Neural cell (in vitro differentiated cells): ENCODE data around the gene SEMA6C. TPM values are rescaled to one million over a fixed set of nuclear protein-coding genes. Genes with fewer than 3 reads are reported as not detected.
"Not testable (repeated sequence)": the region's sequence is repeated elsewhere in the genome, so short reads cannot be mapped to it uniquely, and the experiment has no call there.

Source experiments
- H2AFZ ChIP-seq: fragments of 200-600, 300-800 bp; sonication (generic), shearing (Covaris generic); 2 replicates; pipeline ENCODE4 v1.6.0; 2014; ENCODE audit warnings: low read depth, mild to moderate bottlenecking, antibody characterized with exemption, low read length, moderate library complexity
- H3F3A ChIP-seq: fragments of 200-600 bp; shearing (Covaris generic); 2 replicates; pipeline ENCODE4 v1.6.1; 2016; ENCODE audit warnings: mild to moderate bottlenecking, moderate library complexity, mixed read lengths, antibody characterized with exemption, low read length; ENCODE audit not compliant: insufficient read depth, poor library complexity, severe bottlenecking
- H3K27ac ChIP-seq: fragments of 200-600, 300-800 bp; sonication (generic), shearing (Covaris generic); 2 replicates; pipeline ENCODE4 v1.5.1; 2014; ENCODE audit warnings: mild to moderate bottlenecking, low read length, moderate library complexity
- H3K27me3 ChIP-seq: fragments of 300-800, 200-600 bp; sonication (generic), shearing (Covaris generic); 2 replicates; pipeline ENCODE4 v1.6.0; 2014; ENCODE audit warnings: mild to moderate bottlenecking, low read depth, low read length, moderate library complexity; ENCODE audit not compliant: insufficient read depth
- H3K36me3 ChIP-seq: fragments of 300-800, 200-600 bp; sonication (generic), shearing (Covaris generic); 2 replicates; pipeline ENCODE4 v1.5.1; 2014; ENCODE audit warnings: mild to moderate bottlenecking, antibody characterized with exemption, low read length, moderate library complexity; ENCODE audit not compliant: insufficient read depth
- H3K4me2 ChIP-seq: fragments of 300-800, 200-600 bp; sonication (generic), shearing (Covaris generic); 2 replicates; pipeline ENCODE4 v1.6.0; 2014; ENCODE audit warnings: mild to moderate bottlenecking, low read length
- H3K4me3 ChIP-seq: fragments of 300-800, 200-600 bp; sonication (generic), shearing (Covaris generic); 2 replicates; pipeline ENCODE4 v1.5.1; 2014; ENCODE audit warnings: mild to moderate bottlenecking, low read length, moderate library complexity
- H3K79me2 ChIP-seq: fragments of 200-600 bp; shearing (Covaris generic); replicated peaks from 2 replicates; pipeline ENCODE4 v1.6.0; 2014; ENCODE audit warnings: mild to moderate bottlenecking, low read length, moderate library complexity; ENCODE audit not compliant: insufficient read depth
- H3K9ac ChIP-seq: fragments of 300-800, 200-600 bp; sonication (generic), shearing (Covaris generic); 2 replicates; pipeline ENCODE4 v1.6.1; 2016; ENCODE audit warnings: mild to moderate bottlenecking, low read length, mixed read lengths
- H3K9me2 ChIP-seq: fragments of 200-600 bp; shearing (Covaris generic); 2 replicates; pipeline ENCODE4 v1.6.1; 2016; ENCODE audit warnings: mild to moderate bottlenecking, low read length, mixed read lengths; ENCODE audit not compliant: insufficient read depth
- H3K9me3 ChIP-seq: fragments of 200-600, 300-800 bp; sonication (generic), shearing (Covaris generic); 2 replicates; pipeline ENCODE4 v1.6.1; 2016; ENCODE audit warnings: mild to moderate bottlenecking, mixed run types, low read length, moderate library complexity, mixed read lengths
- H4K20me1 ChIP-seq: fragments of 200-600 bp; shearing (Covaris generic); 2 replicates; pipeline ENCODE4 v1.6.1; 2016; ENCODE audit warnings: mild to moderate bottlenecking, mixed run types; ENCODE audit not compliant: insufficient read depth
- CTCF ChIP-seq: fragments of 450-650 bp; IDR thresholded peaks from 2 replicates; pipeline ENCODE4 v1.5.1; 2014; ENCODE audit warnings: antibody characterized with exemption, mild to moderate bottlenecking, moderate library complexity; ENCODE audit not compliant: poor library complexity, severe bottlenecking
- EP300 ChIP-seq: fragments of 450-650 bp; conservative IDR thresholded peaks from 2 replicates; pipeline ENCODE4 v1.6.1; 2014; ENCODE audit warnings: antibody characterized with exemption, mild to moderate bottlenecking, moderate library complexity; ENCODE audit not compliant: poor library complexity, severe bottlenecking
- MXI1 ChIP-seq: fragments of 450-650 bp; conservative IDR thresholded peaks from 2 replicates; pipeline ENCODE4 v1.6.1; 2014; ENCODE audit warnings: antibody characterized with exemption, mild to moderate bottlenecking; ENCODE audit not compliant: poor library complexity, severe bottlenecking
- POLR2AphosphoS5 ChIP-seq: IDR thresholded peaks from 2 replicates; pipeline ENCODE4 v1.6.1; 2012
- REST ChIP-seq: IDR thresholded peaks from 2 replicates; pipeline ENCODE4 v1.6.1; 2012; ENCODE audit warnings: borderline replicate concordance
- SMC3 ChIP-seq: fragments of 450-650 bp; conservative IDR thresholded peaks from 2 replicates; pipeline ENCODE4 v1.6.1; 2014; ENCODE audit warnings: antibody characterized with exemption, mild to moderate bottlenecking, moderate library complexity; ENCODE audit not compliant: poor library complexity
- TAF1 ChIP-seq: IDR thresholded peaks from 2 replicates; pipeline ENCODE4 v1.6.1; 2012; ENCODE audit warnings: low read depth
- polyA minus RNA-seq: library from RNA; depleted of rRNA, polyadenylated mRNA; stranded (reverse); fragments of >200 nt; gene quantifications from 2 replicates; pipeline ENCODE4 v1.2.3, GENCODE V29; 2014
- polyA plus RNA-seq: library from polyadenylated mRNA; depleted of rRNA; stranded (reverse); fragments of >200 nt; gene quantifications from 2 replicates; pipeline ENCODE4 v1.2.3, GENCODE V29; 2014

SEMA6C gene
- 32.5 and 39.3 TPM in 2 replicates for polyA plus RNA-seq
- 38.7 and 40.2 TPM in 2 replicates for polyA minus RNA-seq

GRCh38 chr1:151146412-151147131, at the start of gene SEMA6C:
Gene SEMA6C, minus strand, starts transcription at chr1:151146631. Its CDS starts 4,010 bp downstream, at chr1:151142621.
- H3K79me2 ChIP-seq = peaks cover 41% of the 10 kb centered on the region
- no peaks in the 10 kb centered on the region for H3K27me3 ChIP-seq
- no peaks in the 10 kb centered on the region for H3K9me2 ChIP-seq
- no peaks in the 10 kb centered on the region for H3K9me3 ChIP-seq
- H3K4me3 ChIP-seq = peak within 1 kb of the TSS; percentile 100
- peak within 1 kb of the TSS; percentile 98 for H3K9ac ChIP-seq
- H2AFZ ChIP-seq = peak within 1 kb of the TSS; percentile 85
- H3F3A ChIP-seq = no peaks in the 10 kb centered on the region
- no peaks in the 10 kb centered on the region for H3K36me3 ChIP-seq
- H3K4me2 ChIP-seq = peak within 1 kb of the TSS; percentile 92
- H4K20me1 ChIP-seq = peaks cover 7% of the 10 kb centered on the region
- peak; percentile 38 for TF ChIP-seq TAF1
- TF ChIP-seq REST = peak; percentile 67
- peak; percentile 8 for TF ChIP-seq EP300
- no peak for TF ChIP-seq CTCF
- TF ChIP-seq SMC3 = peak; percentile 7
- no peak for TF ChIP-seq MXI1
- peak; percentile 80 for TF ChIP-seq POLR2AphosphoS5
- peak within 1 kb of the TSS; percentile 87 for H3K27ac ChIP-seq

- H3K27ac ChIP-seq, H3K9ac ChIP-seq, H3K9me2 ChIP-seq, H3K4me3 ChIP-seq, H3F3A ChIP-seq, H3K27me3 ChIP-seq, H3K36me3 ChIP-seq, H3K9me3 ChIP-seq, H3K4me2 ChIP-seq, H2AFZ ChIP-seq, H4K20me1 ChIP-seq: not testable (repeated sequence)
- peaks cover 14% of the 10 kb centered on the region for H3K79me2 ChIP-seq
Observed at GRCh38 chr1:151194894-151195594, 48.6 kb upstream of the SEMA6C start.
